CD14-positive monocyte (primary cell): ENCODE data around the gene PXDN. TPM values are rescaled to one million over a fixed set of nuclear protein-coding genes. Genes with fewer than 3 reads are reported as not detected.
A peak's percentile ranks its signal among the peaks of the same experiment; 100 is the strongest.

Experiments used
- DNase-seq, 3 donors: peaks; one replicate each; pipeline ENCODE4 v3.0.0-alpha.2; 2011 to 2022
- H2AFZ ChIP-seq: 2 replicates; pipeline ENCODE4 v1.6.0; 2012; ENCODE audit warnings: mild to moderate bottlenecking, low read depth, low read length, inconsistent platforms; ENCODE audit not compliant: insufficient read depth, poor library complexity, severe bottlenecking
- H3K27ac ChIP-seq, 2 donors: 1 replicate in 1 of 2; 2 replicates in 1 of 2; pipeline ENCODE4 v1.5.1; 2012 to 2013; ENCODE audit warnings: low read length in 2 of 2, control low read depth in 1 of 2, inconsistent platforms in 1 of 2, low read depth in 1 of 2, mild to moderate bottlenecking in 1 of 2
- H3K27me3 ChIP-seq, 2 donors: one replicate each; pipeline versions ENCODE4 v1.6.0 to v1.6.1; 2011 to 2013; ENCODE audit warnings: low read length in 2 of 2; ENCODE audit not compliant: control insufficient read depth in 2 of 2, insufficient read depth in 2 of 2
- H3K36me3 ChIP-seq, 2 donors: replicated peaks in 1 of 2; 1 replicate in 1 of 2; 2 replicates in 1 of 2; pipeline versions ENCODE4 v1.5.1 to v1.6.1; 2012 to 2013; ENCODE audit warnings: low read length in 2 of 2, control low read depth in 1 of 2, inconsistent platforms in 1 of 2, mild to moderate bottlenecking in 1 of 2; ENCODE audit not compliant: insufficient read depth in 2 of 2, control insufficient read depth in 1 of 2
- H3K4me1 ChIP-seq, 2 donors: 1 replicate in 1 of 2; 2 replicates in 1 of 2; pipeline versions ENCODE4 v1.5.1 to v1.6.1; 2012 to 2013; ENCODE audit warnings: low read length in 2 of 2, control low read depth in 1 of 2, inconsistent platforms in 1 of 2, mild to moderate bottlenecking in 1 of 2, moderate library complexity in 1 of 2; ENCODE audit not compliant: insufficient read depth in 2 of 2, control insufficient read depth in 1 of 2
- H3K4me2 ChIP-seq: replicated peaks from 2 replicates; pipeline ENCODE3; 2012; ENCODE audit warnings: low read length, moderate library complexity, mild to moderate bottlenecking; ENCODE audit not compliant: poor library complexity, severe bottlenecking; ENCODE audit errors: extremely low read depth
- H3K4me3 ChIP-seq, 3 experiments: fragments of 200-600 bp in 1 of 3; sonication (generic) in 1 of 3; replicated peaks in 1 of 3; 1 replicate in 2 of 3; 2 replicates in 1 of 3; pipeline ENCODE4 v1.5.1; 2011 to 2013; ENCODE audit warnings: low read length in 3 of 3, mild to moderate bottlenecking in 3 of 3, control low read depth in 2 of 3, low read depth in 2 of 3, inconsistent platforms in 1 of 3, moderate library complexity in 1 of 3
- H3K79me2 ChIP-seq: 2 replicates; pipeline ENCODE4 v1.6.0; 2012; ENCODE audit warnings: mild to moderate bottlenecking, control low read depth, inconsistent platforms, low read length, moderate library complexity; ENCODE audit not compliant: insufficient read depth
- H3K9ac ChIP-seq: 2 replicates; pipeline ENCODE4 v1.6.0; 2017; ENCODE audit warnings: low read length, mild to moderate bottlenecking; ENCODE audit not compliant: insufficient read depth, poor library complexity, severe bottlenecking
- H3K9me3 ChIP-seq, 2 donors: replicated peaks in 1 of 2; 1 replicate in 1 of 2; 2 replicates in 1 of 2; pipeline versions ENCODE4 v1.5.1 to v1.6.1; 2012 to 2013; ENCODE audit warnings: low read length in 2 of 2, control low read depth in 1 of 2; ENCODE audit not compliant: control insufficient read depth in 1 of 2, insufficient read depth in 1 of 2
- H4K20me1 ChIP-seq: 2 replicates; pipeline ENCODE4 v1.6.0; 2012; ENCODE audit warnings: mild to moderate bottlenecking, low read length, control low read depth, moderate library complexity; ENCODE audit not compliant: insufficient read depth
- H3K27ac Mint-ChIP-seq, 7 donors: one replicate each; pipeline ENCODE4 v1.8.0; 2020; ENCODE audit warnings: mild to moderate bottlenecking in 7 of 7, mixed read lengths in 7 of 7, moderate library complexity in 6 of 7, inconsistent platforms in 2 of 7
- H3K27me3 Mint-ChIP-seq, 3 donors: one replicate each; pipeline ENCODE4 v1.8.0; 2021 to 2022; ENCODE audit warnings: low read depth in 3 of 3, mild to moderate bottlenecking in 3 of 3, mixed read lengths in 3 of 3, moderate library complexity in 3 of 3, inconsistent platforms in 1 of 3
- H3K36me3 Mint-ChIP-seq, 2 donors: one replicate each; pipeline ENCODE4 v1.8.0; 2020; ENCODE audit warnings: mixed read lengths in 2 of 2, inconsistent platforms in 1 of 2, mild to moderate bottlenecking in 1 of 2
- H3K4me1 Mint-ChIP-seq: one replicate; pipeline ENCODE4 v1.8.0; 2020; ENCODE audit warnings: mild to moderate bottlenecking, mixed read lengths
- H3K4me3 Mint-ChIP-seq, 2 donors: one replicate each; pipeline ENCODE4 v1.8.0; 2020; ENCODE audit warnings: mild to moderate bottlenecking in 2 of 2, mixed read lengths in 2 of 2, moderate library complexity in 1 of 2
- H3K9me3 Mint-ChIP-seq, 7 donors: one replicate each; pipeline ENCODE4 v1.8.0; 2020 to 2022; ENCODE audit warnings: mixed read lengths in 7 of 7, mild to moderate bottlenecking in 6 of 7, moderate library complexity in 6 of 7, inconsistent platforms in 2 of 7
- CTCF ChIP-seq: fragments of 200-600 bp; IDR thresholded peaks from one replicate; pipeline ENCODE4 v1.8.0; 2022; ENCODE audit warnings: antibody characterized with exemption, mild to moderate bottlenecking
- WGBS: methylation state at CpG from one replicate; pipeline ENCODE4 v1.1.5; 2013; ENCODE audit warnings: missing lambda C conversion rate; ENCODE audit not compliant: insufficient coverage; 5-methylcytosine and 5-hydroxymethylcytosine counted together
- intact Hi-C, 2 donors: fragments of 100-400 bp; cut with micrococcal nuclease; formaldehyde crosslinking; loops; one replicate each; pipeline versions ENCODE4 v1.15.0 to v1.15.1; 2023
- polyA plus RNA-seq, 3 donors: library from polyadenylated mRNA; depleted of rRNA in 1 of 3; unstranded in 2 of 3; stranded (reverse) in 1 of 3; fragments of 300-500 nt in 2 of 3; fragments of >200 nt in 1 of 3; fragmentation: Illumina TruSeq in 2 of 3; gene quantifications; 1 replicate in 2 of 3; 2 replicates in 1 of 3; pipeline ENCODE4 v1.2.3, GENCODE V29; 2012 to 2021

The PXDN gene
- polyA plus RNA-seq, 3 donors, result not detected

GRCh38 chr2:1609040-1609439, 135.3 kb downstream of the PXDN start:
- H3K27me3 Mint-ChIP-seq, result peaks cover 3 to 7% (median 5%) of the 10 kb centered on the region in 3 donors
- H3K36me3 Mint-ChIP-seq, result no peaks in the 10 kb centered on the region
- intact Hi-C loops, result no loop called here
- no peak overlapping the region for H3K4me3 ChIP-seq
- no peaks in the 10 kb centered on the region for H3K79me2 ChIP-seq
- H3K27ac Mint-ChIP-seq, result no peak overlapping the region
- no peaks in the 10 kb centered on the region for H3K4me1 ChIP-seq
- no peaks in the 10 kb centered on the region for H4K20me1 ChIP-seq
- H3K36me3 ChIP-seq, result no peaks in the 10 kb centered on the region
- no peaks in the 10 kb centered on the region for H3K4me1 Mint-ChIP-seq
- H3K9me3 ChIP-seq, result no peaks in the 10 kb centered on the region
- no peak overlapping the region for H2AFZ ChIP-seq
- no peak for TF ChIP-seq CTCF
- H3K27me3 ChIP-seq, result peaks cover 0 to 9% of the 10 kb centered on the region in 2 donors
- no peak for DNase-seq
- H3K27ac ChIP-seq, result no peak overlapping the region
- no peak overlapping the region for H3K4me3 Mint-ChIP-seq
- no peak overlapping the region for H3K4me2 ChIP-seq
- H3K9ac ChIP-seq, result no peak overlapping the region
- no CpG with 5 or more reads among the region's 3 CpGs for whole genome bisulfite sequencing
- peaks cover 0 to 2% (median 0%) of the 10 kb centered on the region in 7 donors for H3K9me3 Mint-ChIP-seq

- TF ChIP-seq CTCF, result no peak
These were observed 136.2 kb downstream of the PXDN start for GRCh38 chr2:1607971-1608688.

More at GRCh38 chr2:1607971-1608688, 136.2 kb downstream of the PXDN start:
- H3K79me2 ChIP-seq, result no peaks in the 10 kb centered on the region
- H3K27ac Mint-ChIP-seq, result peak overlapping the region in 1 of 7 donors; percentile 7
- H3K9me3 Mint-ChIP-seq, result peaks cover 0 to 2% (median 0%) of the 10 kb centered on the region in 7 donors
- H3K4me1 Mint-ChIP-seq, result no peaks in the 10 kb centered on the region
- H3K9ac ChIP-seq, result no peak overlapping the region
- intact Hi-C loops, result no loop called here
- DNase-seq, result no peak
- H2AFZ ChIP-seq, result no peak overlapping the region
- no peak overlapping the region for H3K4me3 Mint-ChIP-seq
- H3K4me1 ChIP-seq, result no peaks in the 10 kb centered on the region
- no peak overlapping the region for H3K4me2 ChIP-seq
- no peaks in the 10 kb centered on the region for H3K36me3 ChIP-seq
- H3K27me3 Mint-ChIP-seq, result peaks cover 3 to 7% (median 5%) of the 10 kb centered on the region in 3 donors
- H4K20me1 ChIP-seq, result no peaks in the 10 kb centered on the region
- 57% methylated on average over 1 of the region's 11 CpGs for WGBS
- no peaks in the 10 kb centered on the region for H3K36me3 Mint-ChIP-seq
- H3K9me3 ChIP-seq, result no peaks in the 10 kb centered on the region
- no peak overlapping the region for H3K4me3 ChIP-seq
- H3K27me3 ChIP-seq, result peaks cover 0 to 9% of the 10 kb centered on the region in 2 donors
- H3K27ac ChIP-seq, result no peak overlapping the region
